HG03571 (cell line): ENCODE results near the gene PON3.

Experiments
- ATAC-seq: cut with Tn5 transposase; IDR thresholded peaks from one replicate; pipeline ENCODE4 v1.9.1; 2021; ENCODE audit not compliant: unreplicated experiment

Gene PON3

DNA sequence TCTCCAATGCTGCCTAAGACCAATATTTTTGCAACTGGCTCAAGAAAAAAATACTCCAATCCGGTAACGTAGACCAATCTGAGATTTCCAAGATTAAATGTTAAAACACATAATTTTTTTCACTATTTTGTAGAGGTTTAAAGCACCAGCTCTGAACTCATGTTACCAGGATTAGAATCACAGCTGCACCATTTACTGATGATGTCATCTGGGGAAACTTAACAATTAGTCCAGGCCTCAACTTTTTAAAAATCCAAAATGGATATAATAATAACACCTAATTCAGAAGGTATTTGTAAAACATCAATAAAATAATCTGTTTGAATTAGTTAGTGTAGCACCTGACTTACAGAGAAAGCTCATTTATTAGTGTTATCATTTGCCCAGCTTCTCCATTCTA lies 86.2 kb downstream of the PON3 start:
- no peak for ATAC-seq
